ENCODE results near the gene MBNL1.

The MBNL1 gene

GRCh38 chr3:152296382-152296781 is 27.7 kb downstream of the MBNL1 start:
- Histone ChIP-seq H3K27me3 (ENCODE audit: insufficient read depth, low read length, poor library complexity) (no peaks in the 10 kb centered on the region), H3K27ac (ENCODE audit: low read length) (no peak overlapping the region), H3K9me3 (ENCODE audit: insufficient read depth, low read length, severe bottlenecking) (no peaks in the 10 kb centered on the region), H3K4me1 (ENCODE audit: insufficient read depth, low read length) (peaks cover 45% of the 10 kb centered on the region), H4K20me1 (ENCODE audit: insufficient read depth, low read length) (peaks cover 72% of the 10 kb centered on the region), H3K4me2 (ENCODE audit: insufficient read depth, low read length) (no peak overlapping the region), H3K4me3 (ENCODE audit: low read depth in 1 of 2, low read length in 2 of 2) (no peak overlapping the region), H3K36me3 (ENCODE audit: insufficient read depth, low read length) (peaks cover 61% of the 10 kb centered on the region), H2AFZ (ENCODE audit: low read depth, low read length) (no peak overlapping the region), H3K9ac (ENCODE audit: low read depth, low read length) (no peak overlapping the region), H3K79me2 (ENCODE audit: insufficient read depth, low read length) (peaks cover 100% of the 10 kb centered on the region)
- TF ChIP-seq EZH2 (IDR thresholded peaks at IDR 0.05; ENCODE audit: borderline replicate concordance, low read depth, low read length, severe bottlenecking) (no peak), CTCF (IDR thresholded peaks at IDR 0.05; ENCODE audit: borderline replicate concordance, extremely low read depth, low read length, poor library complexity, severe bottlenecking) (no peak)
- ATAC-seq (ENCODE audit: insufficient read depth, low read depth) = no peak
- no peak for DNase-seq

GRCh38 chr3:152296971-152297370 is 28.2 kb downstream of the MBNL1 start:
- Histone ChIP-seq H3K27me3 (ENCODE audit: insufficient read depth, low read length, poor library complexity) (no peaks in the 10 kb centered on the region), H3K4me1 (ENCODE audit: insufficient read depth, low read length) (peaks cover 46% of the 10 kb centered on the region), H3K4me2 (ENCODE audit: insufficient read depth, low read length) (no peak overlapping the region), H3K9me3 (ENCODE audit: insufficient read depth, low read length, severe bottlenecking) (no peaks in the 10 kb centered on the region), H2AFZ (ENCODE audit: low read depth, low read length) (no peak overlapping the region), H3K79me2 (ENCODE audit: insufficient read depth, low read length) (peaks cover 100% of the 10 kb centered on the region), H3K4me3 (ENCODE audit: low read depth in 1 of 2, low read length in 2 of 2) (no peak overlapping the region), H3K9ac (ENCODE audit: low read depth, low read length) (no peak overlapping the region), H3K36me3 (ENCODE audit: insufficient read depth, low read length) (peaks cover 67% of the 10 kb centered on the region), H3K27ac (ENCODE audit: low read length) (no peak overlapping the region), H4K20me1 (ENCODE audit: insufficient read depth, low read length) (peaks cover 70% of the 10 kb centered on the region)
- ATAC-seq (ENCODE audit: insufficient read depth, low read depth) = no peak
- DNase-seq = no peak
- no peak for TF ChIP-seq EZH2 (IDR thresholded peaks at IDR 0.05; ENCODE audit: borderline replicate concordance, low read depth, low read length, severe bottlenecking)
- no peak for TF ChIP-seq CTCF (IDR thresholded peaks at IDR 0.05; ENCODE audit: borderline replicate concordance, extremely low read depth, low read length, poor library complexity, severe bottlenecking)

GRCh38 chr3:152298393-152299248 is 29.9 kb downstream of the MBNL1 start:
- ATAC-seq (ENCODE audit: insufficient read depth, low read depth) (peak; percentile 75), DNase-seq (peak; percentile 55)
- Histone ChIP-seq H2AFZ (ENCODE audit: low read depth, low read length) (no peak overlapping the region), H3K27me3 (ENCODE audit: insufficient read depth, low read length, poor library complexity) (no peaks in the 10 kb centered on the region), H3K27ac (ENCODE audit: low read length) (peak overlapping the region; percentile 11; the same call in 1 of the 2 replicates), H4K20me1 (ENCODE audit: insufficient read depth, low read length) (peaks cover 55% of the 10 kb centered on the region), H3K79me2 (ENCODE audit: insufficient read depth, low read length) (peaks cover 100% of the 10 kb centered on the region), H3K4me3 (ENCODE audit: low read depth in 1 of 2, low read length in 2 of 2) (no peak overlapping the region), H3K4me2 (ENCODE audit: insufficient read depth, low read length) (no peak overlapping the region), H3K36me3 (ENCODE audit: insufficient read depth, low read length) (peaks cover 63% of the 10 kb centered on the region), H3K9ac (ENCODE audit: low read depth, low read length) (no peak overlapping the region), H3K9me3 (ENCODE audit: insufficient read depth, low read length, severe bottlenecking) (no peaks in the 10 kb centered on the region), H3K4me1 (ENCODE audit: insufficient read depth, low read length) (peaks cover 34% of the 10 kb centered on the region)
- TF ChIP-seq CTCF (IDR thresholded peaks at IDR 0.05; ENCODE audit: borderline replicate concordance, extremely low read depth, low read length, poor library complexity, severe bottlenecking) = no peak
- no peak for TF ChIP-seq EZH2 (IDR thresholded peaks at IDR 0.05; ENCODE audit: borderline replicate concordance, low read depth, low read length, severe bottlenecking)

Data from DND-41 (cell line).